Heart left ventricle (tissue), 16 donors: ENCODE measurements around the gene FKTN. TPM values are rescaled to one million over a fixed set of nuclear protein-coding genes. Genes with fewer than 3 reads are reported as not detected.

ENCODE experiments used
- ATAC-seq, 4 donors: fragments of 200-7000 bp; cut with Tn5 transposase; one replicate each; pipeline ENCODE4 v1.9.1; 2020 to 2022; ENCODE audit warnings: moderate library complexity in 4 of 4, mild to moderate bottlenecking in 3 of 4, moderate number of reproducible peaks in 1 of 4
- DNase-seq, 5 donors: peaks; one replicate each; pipeline ENCODE4 v3.0.0-alpha.2; 2020
- H3K27ac ChIP-seq, 12 donors: fragments of 200-600 bp; sonication (generic) in 4 of 12; one replicate each; pipeline versions ENCODE4 v1.5.0 to v1.8.0; 2016 to 2022; ENCODE audit warnings: mild to moderate bottlenecking in 2 of 12
- H3K27me3 ChIP-seq, 9 donors: fragments of 200-600 bp; sonication (generic) in 2 of 9; one replicate each; pipeline versions ENCODE4 v1.5.1 to v1.8.0; 2016 to 2022; ENCODE audit warnings: mild to moderate bottlenecking in 3 of 9
- H3K36me3 ChIP-seq, 9 donors: fragments of 200-600 bp; sonication (generic) in 2 of 9; one replicate each; pipeline versions ENCODE4 v1.5.0 to v1.8.0; 2018 to 2022; ENCODE audit warnings: mild to moderate bottlenecking in 2 of 9
- H3K4me1 ChIP-seq, 12 donors: fragments of 200-600 bp; sonication (generic) in 4 of 12; one replicate each; pipeline versions ENCODE4 v1.5.0 to v1.8.0; 2016 to 2022; ENCODE audit warnings: mild to moderate bottlenecking in 3 of 12
- H3K4me3 ChIP-seq, 12 donors: fragments of 200-600 bp; sonication (generic) in 4 of 12; one replicate each; pipeline versions ENCODE4 v1.5.0 to v1.8.0; 2017 to 2022; ENCODE audit warnings: mild to moderate bottlenecking in 9 of 12, moderate library complexity in 4 of 12
- H3K9me3 ChIP-seq, 12 donors: fragments of 200-600 bp; sonication (generic) in 4 of 12; one replicate each; pipeline versions ENCODE4 v1.5.0 to v1.8.0; 2016 to 2022; ENCODE audit warnings: mild to moderate bottlenecking in 1 of 12
- POLR2A ChIP-seq, 2 donors: fragments of 450-650 bp; IDR thresholded peaks; one replicate each; pipeline ENCODE4 v1.6.1; 2017; ENCODE audit warnings: antibody characterized with exemption in 2 of 2, mild to moderate bottlenecking in 2 of 2, moderate library complexity in 2 of 2
- WGBS, 4 donors: extraction: QIAGEN DNeasy Blood & Tissue Kit in 2 of 4; methylation state at CpG; one replicate each; pipeline versions ENCODE4 v1.1.5 to v1.1.7; 2013 to 2018; 5-methylcytosine and 5-hydroxymethylcytosine counted together
- intact Hi-C, 10 donors: fragments of 100-400 bp; cut with DNase I; formaldehyde crosslinking; loops; one replicate each; pipeline versions ENCODE4 v1.11.1 to v1.14.2; 2022
- polyA plus RNA-seq, 2 donors: library from polyadenylated mRNA; stranded (reverse); fragments of 200-250 nt; gene quantifications; one replicate each; pipeline ENCODE4 v1.2.3, GENCODE V29; 2013
- total RNA-seq, 9 donors: library from RNA; depleted of rRNA in 2 of 9; stranded (reverse); fragments of >200 nt in 2 of 9; fragmentation: NEBNext Ultra II Directional in 3 of 9; extraction: Animal tissue kit (Norgen Biotek cat#: 25700) in 3 of 9; gene quantifications; one replicate each; pipeline versions ENCODE4 v1.1.0 to v1.2.4, GENCODE V29; 2016 to 2023
- TF ChIP-seq, protein P1 (sequence below), 12 donors: fragments of 200-600 bp; sonication (generic) in 4 of 12; IDR thresholded peaks; one replicate each; pipeline versions ENCODE4 v1.5.0 to v1.8.0; 2018 to 2022; ENCODE audit warnings: antibody characterized with exemption in 12 of 12, mild to moderate bottlenecking in 5 of 12
- donor health status: ischemic (EF 13 %, LVEDD 7.1; RV severe dilation, severe dysfunction).
- donor health status: healthy with polysubstance abuse.
- donor health status: DM: no; HTN: yes; CAD: no.
- donor health status: DM: no; HTN: no; CAD: no.
- donor health status: ischemic (EF 25% LVEDD 6.9; RV normal size, moderate dysfunction).
- donor health status: ischemic (EF 25% LVEDD 5.7; RV mildly dilated, moderate dysfunction).
- donor health status: healthy.
- donor health status: DM: yes; HTN: yes; CAD: no.
- donor health status: ischemic (EF 35%, LVEDD 5.7; RV mildly dilated, moderate dysfunction).
- donor health status: nonischemic (EF 11% LVEDD 7.7; RV severe dilation, severe dysfunction).
- donor health status: DM: yes; HTN: yes; CAD: no.
- donor health status: PGD.
- donor health status: ischemic (EF 29% LVEDD 5.4; RV normal size, mild dysfunction).
- donor health status: nonischemic (EF 23%, LVEDD 6.1; RV moderate dilation, normal function).

The FKTN gene
- total and polyA plus RNA-seq, 11 donors: 2.3 to 12.9 (median 6.9) TPM

DNA sequence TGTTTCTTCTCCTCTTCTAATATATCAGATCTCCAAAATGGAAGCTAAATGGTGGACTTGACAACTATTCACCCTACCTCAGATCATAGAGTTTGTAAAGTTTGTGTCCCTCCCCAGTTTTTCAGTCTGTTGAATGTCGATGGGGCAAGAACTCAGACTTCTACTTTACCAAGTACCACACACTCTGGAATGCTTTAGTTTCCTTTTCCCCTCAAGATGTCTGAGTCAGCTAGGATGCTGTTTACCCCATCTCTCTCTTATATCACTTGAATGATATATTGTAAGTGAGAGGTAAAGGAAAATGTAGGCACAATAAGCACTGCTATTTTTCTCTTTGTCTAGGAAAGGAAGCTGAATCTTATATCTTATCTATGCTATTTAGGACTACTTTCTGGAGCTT is 78.4 kb downstream of the FKTN start:
- no peaks in the 10 kb centered on the region for H3K27me3 ChIP-seq
- no peaks in the 10 kb centered on the region for H3K4me1 ChIP-seq
- TF ChIP-seq, protein P1, sequence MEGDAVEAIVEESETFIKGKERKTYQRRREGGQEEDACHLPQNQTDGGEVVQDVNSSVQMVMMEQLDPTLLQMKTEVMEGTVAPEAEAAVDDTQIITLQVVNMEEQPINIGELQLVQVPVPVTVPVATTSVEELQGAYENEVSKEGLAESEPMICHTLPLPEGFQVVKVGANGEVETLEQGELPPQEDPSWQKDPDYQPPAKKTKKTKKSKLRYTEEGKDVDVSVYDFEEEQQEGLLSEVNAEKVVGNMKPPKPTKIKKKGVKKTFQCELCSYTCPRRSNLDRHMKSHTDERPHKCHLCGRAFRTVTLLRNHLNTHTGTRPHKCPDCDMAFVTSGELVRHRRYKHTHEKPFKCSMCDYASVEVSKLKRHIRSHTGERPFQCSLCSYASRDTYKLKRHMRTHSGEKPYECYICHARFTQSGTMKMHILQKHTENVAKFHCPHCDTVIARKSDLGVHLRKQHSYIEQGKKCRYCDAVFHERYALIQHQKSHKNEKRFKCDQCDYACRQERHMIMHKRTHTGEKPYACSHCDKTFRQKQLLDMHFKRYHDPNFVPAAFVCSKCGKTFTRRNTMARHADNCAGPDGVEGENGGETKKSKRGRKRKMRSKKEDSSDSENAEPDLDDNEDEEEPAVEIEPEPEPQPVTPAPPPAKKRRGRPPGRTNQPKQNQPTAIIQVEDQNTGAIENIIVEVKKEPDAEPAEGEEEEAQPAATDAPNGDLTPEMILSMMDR (IDR thresholded peaks at IDR 0.05): no peak
- TF ChIP-seq POLR2A (IDR thresholded peaks at IDR 0.05): no peak
- intact Hi-C loops: no loop called here
- no peak overlapping the region for H3K27ac ChIP-seq
- 81 to 88% (median 85%) methylated on average over 1 of the region's 1 CpG for WGBS, 4 donors
- ATAC-seq (no peak), DNase-seq (no peak)
- H3K9me3 ChIP-seq: peaks cover 0 to 4% (median 0%) of the 10 kb centered on the region in 12 donors
- H3K36me3 ChIP-seq: peaks cover 0 to 58% (median 20%) of the 10 kb centered on the region in 9 donors
- no peak overlapping the region for H3K4me3 ChIP-seq

DNA sequence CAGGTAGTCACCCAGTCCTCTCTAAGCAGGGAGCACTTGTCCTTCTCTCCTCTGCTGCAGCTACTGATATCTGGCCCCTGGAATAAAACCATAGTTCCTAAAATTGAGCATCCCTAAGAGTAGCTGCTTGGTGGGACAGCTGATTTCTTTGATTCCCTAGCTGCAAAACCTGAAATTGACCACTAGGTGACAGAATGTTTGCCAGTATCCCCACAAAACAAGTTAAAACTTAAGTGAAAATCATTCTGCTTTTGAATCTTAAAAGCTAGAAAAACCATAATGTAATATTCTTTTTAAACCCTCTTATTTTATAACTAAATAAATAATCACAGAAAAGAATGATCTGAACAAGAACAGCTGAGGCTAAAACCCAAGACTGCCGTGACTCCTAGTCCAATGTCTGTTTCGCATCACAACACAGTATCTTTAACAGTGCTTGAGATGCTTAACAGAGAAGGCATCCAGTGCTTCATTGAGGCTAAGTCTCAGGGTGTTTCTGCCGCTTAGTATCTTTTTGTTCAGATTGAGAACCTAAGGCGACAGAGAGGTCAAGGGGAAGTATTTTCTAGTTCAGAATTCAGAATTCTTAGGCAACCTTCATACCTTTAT is 80.0 kb downstream of the FKTN start:
- intact Hi-C loops: no loop called here
- Histone ChIP-seq H3K27me3 (no peaks in the 10 kb centered on the region), H3K27ac (no peak overlapping the region), H3K4me3 (no peak overlapping the region), H3K4me1 (no peaks in the 10 kb centered on the region), H3K36me3 (peaks cover 0 to 70% (median 20%) of the 10 kb centered on the region in 9 donors), H3K9me3 (peaks cover 0 to 19% (median 8%) of the 10 kb centered on the region in 12 donors)
- DNase-seq (no peak), ATAC-seq (no peak)
- no peak for TF ChIP-seq POLR2A (IDR thresholded peaks at IDR 0.05)
- TF ChIP-seq, protein P1 (IDR thresholded peaks at IDR 0.05): peak in 8 of 12 donors; percentile 20 to 50 (median 34)
- WGBS, 4 donors: 94 to 98% (median 95%) methylated on average over 4 of the region's 4 CpGs

DNA sequence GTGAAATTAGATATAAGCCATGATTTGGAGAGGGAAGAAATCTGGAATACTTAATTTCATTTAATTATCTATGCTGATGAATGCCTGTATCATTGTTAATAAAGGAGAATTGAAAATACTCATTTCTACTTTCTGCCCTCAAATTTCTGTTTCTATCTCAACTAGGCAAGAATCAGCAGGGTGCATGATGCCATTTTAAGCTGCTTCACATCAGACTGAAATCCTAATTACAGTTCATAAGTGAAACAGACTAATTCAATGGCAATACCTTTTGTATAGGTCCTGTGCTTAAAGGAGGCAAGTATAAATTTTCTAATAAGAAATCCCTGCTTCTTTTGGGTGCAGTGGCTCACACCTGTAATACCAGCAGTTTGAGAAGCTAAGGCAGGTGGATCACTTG is 82.0 kb downstream of the FKTN start:
- H3K36me3 ChIP-seq: peaks cover 0 to 63% (median 14%) of the 10 kb centered on the region in 9 donors
- H3K27me3 ChIP-seq: no peaks in the 10 kb centered on the region
- no peak overlapping the region for H3K27ac ChIP-seq
- no peaks in the 10 kb centered on the region for H3K4me1 ChIP-seq
- no peak for ATAC-seq
- H3K4me3 ChIP-seq: no peak overlapping the region
- H3K9me3 ChIP-seq: peaks cover 0 to 21% (median 8%) of the 10 kb centered on the region in 12 donors
- no peak for DNase-seq
- TF ChIP-seq POLR2A (IDR thresholded peaks at IDR 0.05): no peak
- TF ChIP-seq, protein P1 (IDR thresholded peaks at IDR 0.05): no peak
- intact Hi-C loops: no loop called here

DNA sequence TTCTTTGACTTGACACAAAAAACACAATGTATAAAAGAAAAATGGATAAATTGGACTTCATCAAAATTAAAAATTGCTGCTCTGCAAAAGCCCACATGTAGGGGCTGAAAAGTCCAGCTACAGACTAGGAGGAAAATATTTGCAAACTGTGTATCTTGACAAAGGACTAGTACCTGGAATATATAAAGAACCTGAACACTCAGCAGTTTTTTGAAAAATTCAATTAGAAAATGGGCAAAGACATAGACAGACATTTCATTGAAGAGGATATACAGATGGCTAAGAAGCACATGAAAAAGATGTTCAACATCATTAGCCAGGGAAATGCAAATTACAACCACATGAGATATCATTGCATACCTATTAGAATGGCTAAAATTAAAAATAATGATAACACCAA is 85.9 kb downstream of the FKTN start:
- Histone ChIP-seq H3K4me1 (no peaks in the 10 kb centered on the region), H3K27ac (no peak overlapping the region), H3K4me3 (no peak overlapping the region), H3K36me3 (peaks cover 0 to 36% (median 5%) of the 10 kb centered on the region in 9 donors), H3K27me3 (no peaks in the 10 kb centered on the region), H3K9me3 (peaks cover 0 to 21% (median 8%) of the 10 kb centered on the region in 12 donors)
- ATAC-seq (no peak), DNase-seq (no peak)
- TF ChIP-seq, protein P1 (IDR thresholded peaks at IDR 0.05): no peak
- TF ChIP-seq POLR2A (IDR thresholded peaks at IDR 0.05): no peak
- intact Hi-C loops: no loop called here
